IMR-90 (cell line): ENCODE results near the gene FLNA. TPM values are rescaled to one million over a fixed set of nuclear protein-coding genes. Genes with fewer than 3 reads are reported as not detected.

ENCODE experiments used
- ATAC-seq: fragments of 200-7000 bp; cut with Tn5 transposase; 2 replicates; pipeline ENCODE4 v1.9.1; 2020; ENCODE audit warnings: low read depth, mild to moderate bottlenecking, moderate library complexity
- BruUV-seq: library from RNA; stranded (reverse); fragments of 400-500 nt; replicated peaks from 2 replicates; lab custom pipeline; 2021; lab: Mats Ljungman, UMichigan
- CTCF ChIA-PET: fragments of 300-600 bp; formaldehyde crosslinking; extraction: SDS; loops from one replicate; lab custom pipeline; 2021; ENCODE audit warnings: antibody characterized with exemption; lab: Yijun Ruan, JAX
- POLR2A ChIA-PET: fragments of 300-600 bp; sonication (Branson Sonifier 250); formaldehyde crosslinking; loops from one replicate; lab custom pipeline; 2022; ENCODE audit warnings: antibody characterized with exemption; ENCODE audit not compliant: unreplicated experiment; lab: Charles Lee
- DNase-seq: peaks from one replicate; pipeline ENCODE4 v3.0.0; 2013
- H2AFZ ChIP-seq: replicated peaks from 2 replicates; pipeline ENCODE3; 2013; ENCODE audit warnings: low read length, mild to moderate bottlenecking; ENCODE audit not compliant: poor library complexity
- H2AK5ac ChIP-seq: 2 replicates; pipeline ENCODE4 v1.6.1; 2013; ENCODE audit warnings: low read depth, low read length, inconsistent platforms
- H2AK9ac ChIP-seq: replicated peaks from 2 replicates; pipeline ENCODE3; 2013; ENCODE audit warnings: mild to moderate bottlenecking, low read depth, low read length, moderate library complexity; ENCODE audit not compliant: poor library complexity
- H2BK120ac ChIP-seq: 2 replicates; pipeline ENCODE4 v1.6.1; 2013; ENCODE audit warnings: low read depth, low read length, inconsistent platforms
- H2BK15ac ChIP-seq: 3 replicates; pipeline ENCODE4 v1.6.1; 2013; ENCODE audit warnings: low read depth, low read length, inconsistent platforms
- H2BK20ac ChIP-seq: 2 replicates; pipeline ENCODE4 v1.6.1; 2013; ENCODE audit warnings: low read depth, mild to moderate bottlenecking, inconsistent platforms, low read length, moderate library complexity
- H2BK5ac ChIP-seq: 2 replicates; pipeline ENCODE4 v1.6.1; 2013; ENCODE audit warnings: mild to moderate bottlenecking, low read depth, low read length, inconsistent platforms; ENCODE audit not compliant: poor library complexity, severe bottlenecking
- H3K14ac ChIP-seq: replicated peaks from 2 replicates; pipeline ENCODE4 v1.6.1; 2013; ENCODE audit warnings: low read depth, low read length, inconsistent platforms
- H3K18ac ChIP-seq: 2 replicates; pipeline ENCODE4 v1.6.1; 2013; ENCODE audit warnings: low read depth, low read length, control low read depth
- H3K23ac ChIP-seq: 2 replicates; pipeline ENCODE4 v1.6.1; 2013; ENCODE audit warnings: low read depth, low read length, inconsistent platforms
- H3K27ac ChIP-seq: 2 replicates; pipeline ENCODE4 v1.5.1; 2013; ENCODE audit warnings: mild to moderate bottlenecking, control low read depth, low read length; ENCODE audit not compliant: insufficient read depth
- H3K27me3 ChIP-seq: 2 replicates; pipeline ENCODE4 v1.6.1; 2013; ENCODE audit warnings: low read length; ENCODE audit not compliant: control insufficient read depth, insufficient read depth
- H3K36me3 ChIP-seq: 2 replicates; pipeline ENCODE4 v1.6.1; 2013; ENCODE audit warnings: low read length, mixed read lengths; ENCODE audit not compliant: control insufficient read depth, insufficient read depth
- H3K4ac ChIP-seq: 2 replicates; pipeline ENCODE4 v1.6.1; 2013; ENCODE audit warnings: low read depth, low read length, inconsistent platforms
- H3K4me1 ChIP-seq: 2 replicates; pipeline ENCODE4 v1.6.1; 2013; ENCODE audit warnings: low read length, mixed read lengths; ENCODE audit not compliant: control insufficient read depth, insufficient read depth
- H3K4me2 ChIP-seq: 2 replicates; pipeline ENCODE4 v1.6.1; 2013; ENCODE audit warnings: low read depth, mild to moderate bottlenecking, control low read depth, low read length, moderate library complexity
- H3K4me3 ChIP-seq: 2 replicates; pipeline ENCODE4 v1.5.1; 2013; ENCODE audit warnings: low read depth, mild to moderate bottlenecking, control low read depth, low read length, moderate library complexity; ENCODE audit not compliant: insufficient read depth
- H3K56ac ChIP-seq: 2 replicates; pipeline ENCODE4 v1.6.1; 2013; ENCODE audit warnings: low read length, inconsistent platforms; ENCODE audit not compliant: insufficient read depth; ENCODE audit errors: extremely low read depth
- H3K79me1 ChIP-seq, 2 experiments: 2 replicates each; pipeline ENCODE4 v1.6.1; 2013; ENCODE audit warnings: low read length in 2 of 2, inconsistent platforms in 1 of 2, low read depth in 1 of 2
- H3K9ac ChIP-seq: 2 replicates; pipeline ENCODE4 v1.6.1; 2013; ENCODE audit warnings: low read depth, low read length, control low read depth
- H3K9me1 ChIP-seq: 2 replicates; pipeline ENCODE4 v1.6.1; 2013; ENCODE audit warnings: low read length, inconsistent platforms; ENCODE audit not compliant: insufficient read depth
- H3K9me3 ChIP-seq: 2 replicates; pipeline ENCODE4 v1.6.1; 2013; ENCODE audit warnings: low read length; ENCODE audit not compliant: control insufficient read depth, insufficient read depth
- H4K20me1 ChIP-seq: 2 replicates; pipeline ENCODE4 v1.6.1; 2013; ENCODE audit warnings: low read length, inconsistent platforms; ENCODE audit not compliant: insufficient read depth
- H4K5ac ChIP-seq: 2 replicates; pipeline ENCODE4 v1.6.1; 2013; ENCODE audit warnings: mild to moderate bottlenecking, low read depth, low read length, control low read depth
- H4K8ac ChIP-seq, 2 experiments: 2 replicates each; pipeline ENCODE4 v1.6.1; 2013; ENCODE audit warnings: low read depth in 2 of 2, low read length in 2 of 2, control low read depth in 1 of 2, inconsistent platforms in 1 of 2
- H4K91ac ChIP-seq: 2 replicates; pipeline ENCODE4 v1.6.1; 2013; ENCODE audit warnings: low read depth, low read length, inconsistent platforms; ENCODE audit not compliant: insufficient read depth
- BHLHE40 ChIP-seq: fragments of 150-350 bp; IDR thresholded peaks from 2 replicates; pipeline ENCODE4 v1.6.1; 2016; ENCODE audit warnings: mild to moderate bottlenecking, low read depth, low read length
- CEBPB ChIP-seq: IDR thresholded peaks from 2 replicates; pipeline ENCODE4 v1.6.1; 2012; ENCODE audit warnings: low read depth, low read length, improper control_type of control experiment
- CHD1 ChIP-seq: IDR thresholded peaks from 2 replicates; pipeline ENCODE4 v1.6.1; 2012; ENCODE audit warnings: low read depth, low read length, improper control_type of control experiment
- FOS ChIP-seq: fragments of 150-350 bp; IDR thresholded peaks from 2 replicates; pipeline ENCODE4 v1.6.1; 2016; ENCODE audit warnings: low read depth, low read length
- MAFK ChIP-seq: IDR thresholded peaks from 2 replicates; pipeline ENCODE4 v1.6.1; 2012; ENCODE audit warnings: low read depth, low read length, improper control_type of control experiment
- MXI1 ChIP-seq: IDR thresholded peaks from 2 replicates; pipeline ENCODE4 v1.6.1; 2012; ENCODE audit warnings: low read depth, mild to moderate bottlenecking, low read length, moderate library complexity, borderline replicate concordance
- NFE2L2 ChIP-seq: fragments of 150-350 bp; IDR thresholded peaks from 2 replicates; pipeline ENCODE4 v1.6.1; 2016; ENCODE audit warnings: low read depth, mild to moderate bottlenecking, low read length
- POLR2A ChIP-seq: IDR thresholded peaks from 2 replicates; pipeline ENCODE4 v1.6.1; 2012; ENCODE audit warnings: mild to moderate bottlenecking, low read depth, low read length
- RAD21 ChIP-seq: IDR thresholded peaks from 2 replicates; pipeline ENCODE4 v1.6.1; 2012; ENCODE audit warnings: low read length, improper control_type of control experiment
- RCOR1 ChIP-seq: IDR thresholded peaks from 2 replicates; pipeline ENCODE4 v1.6.1; 2012; ENCODE audit warnings: mild to moderate bottlenecking, low read length, improper control_type of control experiment; ENCODE audit not compliant: insufficient replicate concordance
- RFX5 ChIP-seq: IDR thresholded peaks from 2 replicates; pipeline ENCODE4 v1.8.0; 2012; ENCODE audit warnings: low read depth, mild to moderate bottlenecking, low read length, moderate library complexity
- SMC3 ChIP-seq: fragments of 150-350 bp; IDR thresholded peaks from 2 replicates; pipeline ENCODE4 v1.6.1; 2016; ENCODE audit warnings: low read depth, mild to moderate bottlenecking, antibody characterized with exemption, low read length, moderate library complexity
- WGBS, 2 experiments: methylation state at CpG; one replicate each; pipeline versions ENCODE4 v1.1.5 to v1.1.7; 2013; ENCODE audit warnings: missing lambda C conversion rate in 2 of 2; ENCODE audit not compliant: insufficient read length in 1 of 2; ENCODE audit errors: extremely low coverage in 2 of 2; 5-methylcytosine and 5-hydroxymethylcytosine counted together
- dilution Hi-C: fragments of 300-500 bp; cut with HindIII; formaldehyde crosslinking; loops from one replicate; pipeline ENCODE4 v1.14.3; 2018; ENCODE audit warnings: low sequenced_read_pairs; ENCODE audit not compliant: unreplicated experiment
- in situ Hi-C: fragments of 300-500 bp; cut with MboI; formaldehyde crosslinking; loops from 3 replicates; pipeline ENCODE4 v1.14.3; 2019; ENCODE audit warnings: low sequenced_read_pairs, inconsistent platforms, mixed read lengths
- intact Hi-C: fragments of 100-400 bp; cut with micrococcal nuclease; formaldehyde crosslinking; loops from 2 replicates; pipeline ENCODE4 v1.10.0; 2022
- polyA plus RNA-seq, 3 experiments: library from polyadenylated mRNA; depleted of rRNA; stranded (reverse); fragments of >200 nt; gene quantifications; 2 replicates each; pipeline ENCODE4 v1.2.3, GENCODE V29; 2012; ENCODE audit warnings: low replicate concordance in 1 of 3
- total RNA-seq: library from RNA; depleted of rRNA; stranded (reverse); fragments of >200 nt; gene quantifications from 2 replicates; pipeline ENCODE4 v1.2.3, GENCODE V29; 2012
- TF ChIP-seq, protein P1 (sequence below): fragments of 150-350 bp; IDR thresholded peaks from 2 replicates; pipeline ENCODE4 v1.6.1; 2017; ENCODE audit warnings: mild to moderate bottlenecking, antibody characterized with exemption, low read length, low read depth
- TF ChIP-seq, protein P2 (sequence below): conservative IDR thresholded peaks from 2 replicates; pipeline ENCODE4 v1.5.1; 2012; ENCODE audit warnings: mild to moderate bottlenecking, low read depth, low read length, improper control_type of control experiment
- TF ChIP-seq, protein P3 (sequence below): fragments of 150-350 bp; IDR thresholded peaks from 2 replicates; pipeline ENCODE4 v1.6.1; 2016; ENCODE audit warnings: low read depth, mild to moderate bottlenecking, low read length, moderate library complexity, borderline replicate concordance

The FLNA gene
- total and polyA plus RNA-seq, 2 of the 4 experiments (the other 2 are of a cell fraction), result 1,356 to 1,357 TPM

GRCh38 chrX:154354516-154354915 is 19.9 kb downstream of the FLNA start:
- Histone ChIP-seq H2AK9ac (no peak overlapping the region), H3K4me1 (no peaks in the 10 kb centered on the region), H2BK5ac (no peak overlapping the region), H4K20me1 (peaks cover 100% of the 10 kb centered on the region), H2AK5ac (no peak overlapping the region), H4K91ac (no peak overlapping the region), H3K4ac (no peak overlapping the region), H3K9me1 (no peaks in the 10 kb centered on the region), H3K27ac (no peak overlapping the region), H2AFZ (peak overlapping the region; percentile 56), H3K4me3 (no peak overlapping the region), H3K36me3 (peaks cover 98% of the 10 kb centered on the region), H2BK120ac (no peak overlapping the region), H3K23ac (no peak overlapping the region), H3K9ac (no peak overlapping the region), H2BK15ac (no peak overlapping the region), H2BK20ac (no peak overlapping the region), H3K4me2 (no peak overlapping the region), H3K18ac (no peak overlapping the region), H4K8ac (no peak overlapping the region), H3K27me3 (no peaks in the 10 kb centered on the region), H3K56ac (no peak overlapping the region), H4K5ac (no peak overlapping the region), H3K14ac (no peak overlapping the region), H3K9me3 (no peaks in the 10 kb centered on the region), H3K79me1 (peaks cover 10 to 47% of the 10 kb centered on the region in 2 experiments; a peak in 3 of 4 replicates)
- ChIA-PET CTCF (no interaction called here), POLR2A (no interaction called here)
- no peak for DNase-seq
- ATAC-seq, result no peak; the same call in 1 of the 2 replicates
- intact Hi-C loops, result no loop called here
- dilution Hi-C loops, result no loop called here
- no TSS peak for BruUV-seq
- in situ Hi-C loops, result no loop called here
- 90% methylated on average over 7 of the region's 13 CpGs; no CpG with 5 or more reads in 1 of the 2 experiments for WGBS, 2 experiments
- TF ChIP-seq MAFK, result no peak
- TF ChIP-seq CHD1, result no peak
- no peak for TF ChIP-seq RCOR1
- TF ChIP-seq POLR2A, result no peak
- TF ChIP-seq SMC3, result no peak
- no peak for TF ChIP-seq NFE2L2
- TF ChIP-seq RAD21, result no peak
- TF ChIP-seq, protein P1, sequence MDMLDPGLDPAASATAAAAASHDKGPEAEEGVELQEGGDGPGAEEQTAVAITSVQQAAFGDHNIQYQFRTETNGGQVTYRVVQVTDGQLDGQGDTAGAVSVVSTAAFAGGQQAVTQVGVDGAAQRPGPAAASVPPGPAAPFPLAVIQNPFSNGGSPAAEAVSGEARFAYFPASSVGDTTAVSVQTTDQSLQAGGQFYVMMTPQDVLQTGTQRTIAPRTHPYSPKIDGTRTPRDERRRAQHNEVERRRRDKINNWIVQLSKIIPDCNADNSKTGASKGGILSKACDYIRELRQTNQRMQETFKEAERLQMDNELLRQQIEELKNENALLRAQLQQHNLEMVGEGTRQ, result no peak
- TF ChIP-seq, protein P2, sequence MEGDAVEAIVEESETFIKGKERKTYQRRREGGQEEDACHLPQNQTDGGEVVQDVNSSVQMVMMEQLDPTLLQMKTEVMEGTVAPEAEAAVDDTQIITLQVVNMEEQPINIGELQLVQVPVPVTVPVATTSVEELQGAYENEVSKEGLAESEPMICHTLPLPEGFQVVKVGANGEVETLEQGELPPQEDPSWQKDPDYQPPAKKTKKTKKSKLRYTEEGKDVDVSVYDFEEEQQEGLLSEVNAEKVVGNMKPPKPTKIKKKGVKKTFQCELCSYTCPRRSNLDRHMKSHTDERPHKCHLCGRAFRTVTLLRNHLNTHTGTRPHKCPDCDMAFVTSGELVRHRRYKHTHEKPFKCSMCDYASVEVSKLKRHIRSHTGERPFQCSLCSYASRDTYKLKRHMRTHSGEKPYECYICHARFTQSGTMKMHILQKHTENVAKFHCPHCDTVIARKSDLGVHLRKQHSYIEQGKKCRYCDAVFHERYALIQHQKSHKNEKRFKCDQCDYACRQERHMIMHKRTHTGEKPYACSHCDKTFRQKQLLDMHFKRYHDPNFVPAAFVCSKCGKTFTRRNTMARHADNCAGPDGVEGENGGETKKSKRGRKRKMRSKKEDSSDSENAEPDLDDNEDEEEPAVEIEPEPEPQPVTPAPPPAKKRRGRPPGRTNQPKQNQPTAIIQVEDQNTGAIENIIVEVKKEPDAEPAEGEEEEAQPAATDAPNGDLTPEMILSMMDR, result no peak
- TF ChIP-seq FOS, result no peak
- TF ChIP-seq, protein P3, sequence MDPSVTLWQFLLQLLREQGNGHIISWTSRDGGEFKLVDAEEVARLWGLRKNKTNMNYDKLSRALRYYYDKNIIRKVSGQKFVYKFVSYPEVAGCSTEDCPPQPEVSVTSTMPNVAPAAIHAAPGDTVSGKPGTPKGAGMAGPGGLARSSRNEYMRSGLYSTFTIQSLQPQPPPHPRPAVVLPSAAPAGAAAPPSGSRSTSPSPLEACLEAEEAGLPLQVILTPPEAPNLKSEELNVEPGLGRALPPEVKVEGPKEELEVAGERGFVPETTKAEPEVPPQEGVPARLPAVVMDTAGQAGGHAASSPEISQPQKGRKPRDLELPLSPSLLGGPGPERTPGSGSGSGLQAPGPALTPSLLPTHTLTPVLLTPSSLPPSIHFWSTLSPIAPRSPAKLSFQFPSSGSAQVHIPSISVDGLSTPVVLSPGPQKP, result no peak
- TF ChIP-seq MXI1, result no peak
- TF ChIP-seq CEBPB, result no peak
- no peak for TF ChIP-seq RFX5
- TF ChIP-seq BHLHE40, result no peak
